Stomach smooth muscle (tissue), 2 donors: ENCODE results near the gene AGAP1.

Source experiments
- H3K27ac ChIP-seq: one replicate; pipeline ENCODE4 v1.7.0; 2013; ENCODE audit warnings: mild to moderate bottlenecking, low read length, inconsistent platforms
- H3K27me3 ChIP-seq, 2 donors: one replicate each; pipeline ENCODE4 v1.7.0; 2013; ENCODE audit warnings: low read length in 2 of 2; ENCODE audit not compliant: insufficient read depth in 2 of 2, control insufficient read depth in 1 of 2
- H3K36me3 ChIP-seq, 2 donors: one replicate each; pipeline ENCODE4 v1.7.0; 2013; ENCODE audit warnings: low read length in 2 of 2; ENCODE audit not compliant: control insufficient read depth in 2 of 2, insufficient read depth in 2 of 2
- H3K4me1 ChIP-seq: one replicate; pipeline ENCODE4 v1.7.0; 2013; ENCODE audit warnings: low read length; ENCODE audit not compliant: control insufficient read depth, insufficient read depth
- H3K4me3 ChIP-seq, 2 donors: one replicate each; pipeline ENCODE4 v1.7.0; 2013; ENCODE audit warnings: low read length in 2 of 2
- H3K9ac ChIP-seq, 2 donors: one replicate each; pipeline ENCODE4 v1.7.0; 2013; ENCODE audit warnings: low read length in 2 of 2, mild to moderate bottlenecking in 1 of 2
- H3K9me3 ChIP-seq, 2 donors: one replicate each; pipeline ENCODE4 v1.7.0; 2013; ENCODE audit warnings: low read length in 2 of 2; ENCODE audit not compliant: control insufficient read depth in 2 of 2
- donor health status: healthy.
- donor health status: Pancreatic carcinoma.

AGAP1 gene

GRCh38 chr2:235812185-235812665 is 318.4 kb downstream of the AGAP1 start:
- Histone ChIP-seq H3K27me3 (no peaks in the 10 kb centered on the region), H3K9me3 (no peaks in the 10 kb centered on the region), H3K36me3 (peaks cover 46 to 53% of the 10 kb centered on the region in 2 donors), H3K4me3 (no peak overlapping the region), H3K27ac (no peak overlapping the region), H3K4me1 (peaks cover 7% of the 10 kb centered on the region), H3K9ac (no peak overlapping the region)

GRCh38 chr2:235813398-235813797 is 319.6 kb downstream of the AGAP1 start:
- H3K4me3 ChIP-seq = no peak overlapping the region
- H3K9me3 ChIP-seq = no peaks in the 10 kb centered on the region
- H3K27me3 ChIP-seq = no peaks in the 10 kb centered on the region
- no peak overlapping the region for H3K9ac ChIP-seq
- H3K27ac ChIP-seq = no peak overlapping the region
- H3K36me3 ChIP-seq = peaks cover 35 to 44% of the 10 kb centered on the region in 2 donors
- H3K4me1 ChIP-seq = peaks cover 9% of the 10 kb centered on the region

GRCh38 chr2:235820571-235820970 is 326.7 kb downstream of the AGAP1 start:
- H3K4me3 ChIP-seq = no peak overlapping the region
- H3K9me3 ChIP-seq = no peaks in the 10 kb centered on the region
- H3K36me3 ChIP-seq = peaks cover 8 to 13% of the 10 kb centered on the region in 2 donors
- no peak overlapping the region for H3K9ac ChIP-seq
- H3K4me1 ChIP-seq = peaks cover 9% of the 10 kb centered on the region
- no peaks in the 10 kb centered on the region for H3K27me3 ChIP-seq
- no peak overlapping the region for H3K27ac ChIP-seq

- no peaks in the 10 kb centered on the region for H3K4me1 ChIP-seq
- H3K27ac ChIP-seq = no peak overlapping the region
- H3K36me3 ChIP-seq = peaks cover 12 to 21% of the 10 kb centered on the region in 2 donors
- H3K9me3 ChIP-seq = no peaks in the 10 kb centered on the region
- H3K4me3 ChIP-seq = no peak overlapping the region
- no peak overlapping the region for H3K9ac ChIP-seq
- no peaks in the 10 kb centered on the region for H3K27me3 ChIP-seq
Observed at GRCh38 chr2:235824331-235824730, 330.5 kb downstream of the AGAP1 start.

- H3K9me3 ChIP-seq = no peaks in the 10 kb centered on the region
Observed at GRCh38 chr2:235825946-235826345, 332.1 kb downstream of the AGAP1 start.

GRCh38 chr2:235826826-235827225 is 333.0 kb downstream of the AGAP1 start:
- Histone ChIP-seq H3K9ac (no peak overlapping the region), H3K4me1 (no peaks in the 10 kb centered on the region), H3K27ac (no peak overlapping the region), H3K36me3 (peaks cover 12 to 21% of the 10 kb centered on the region in 2 donors), H3K9me3 (no peaks in the 10 kb centered on the region), H3K4me3 (no peak overlapping the region), H3K27me3 (no peaks in the 10 kb centered on the region)

More at GRCh38 chr2:235825946-235826345, 332.1 kb downstream of the AGAP1 start:
- no peaks in the 10 kb centered on the region for H3K27me3 ChIP-seq
- H3K4me3 ChIP-seq = no peak overlapping the region
- H3K27ac ChIP-seq = no peak overlapping the region
- no peaks in the 10 kb centered on the region for H3K4me1 ChIP-seq
- H3K9ac ChIP-seq = no peak overlapping the region
- peaks cover 12 to 21% of the 10 kb centered on the region in 2 donors for H3K36me3 ChIP-seq

- Histone ChIP-seq H3K4me3 (no peak overlapping the region), H3K4me1 (no peaks in the 10 kb centered on the region), H3K27ac (no peak overlapping the region), H3K9me3 (no peaks in the 10 kb centered on the region), H3K9ac (no peak overlapping the region), H3K36me3 (peaks cover 10 to 18% of the 10 kb centered on the region in 2 donors), H3K27me3 (no peaks in the 10 kb centered on the region)
Observed at GRCh38 chr2:235827585-235827992, 333.7 kb downstream of the AGAP1 start.

GRCh38 chr2:235829726-235830125 is 335.9 kb downstream of the AGAP1 start:
- Histone ChIP-seq H3K9ac (no peak overlapping the region), H3K27me3 (no peaks in the 10 kb centered on the region), H3K36me3 (peaks cover 4 to 16% of the 10 kb centered on the region in 2 donors), H3K9me3 (no peaks in the 10 kb centered on the region), H3K27ac (no peak overlapping the region), H3K4me3 (no peak overlapping the region), H3K4me1 (no peaks in the 10 kb centered on the region)

GRCh38 chr2:235831755-235832154 is 337.9 kb downstream of the AGAP1 start:
- Histone ChIP-seq H3K36me3 (peaks cover 4 to 12% of the 10 kb centered on the region in 2 donors), H3K27me3 (no peaks in the 10 kb centered on the region), H3K9me3 (no peaks in the 10 kb centered on the region), H3K27ac (no peak overlapping the region), H3K4me1 (no peaks in the 10 kb centered on the region), H3K4me3 (no peak overlapping the region), H3K9ac (no peak overlapping the region)

GRCh38 chr2:235832941-235833340 is 339.1 kb downstream of the AGAP1 start:
- H3K4me3 ChIP-seq = no peak overlapping the region
- H3K4me1 ChIP-seq = no peaks in the 10 kb centered on the region
- no peak overlapping the region for H3K9ac ChIP-seq
- H3K27ac ChIP-seq = no peak overlapping the region
- H3K27me3 ChIP-seq = no peaks in the 10 kb centered on the region
- H3K9me3 ChIP-seq = no peaks in the 10 kb centered on the region
- H3K36me3 ChIP-seq = peaks cover 0 to 9% of the 10 kb centered on the region in 2 donors

GRCh38 chr2:235833971-235834620 is 340.3 kb downstream of the AGAP1 start:
- no peak overlapping the region for H3K27ac ChIP-seq
- H3K4me1 ChIP-seq = no peaks in the 10 kb centered on the region
- no peaks in the 10 kb centered on the region for H3K9me3 ChIP-seq
- H3K27me3 ChIP-seq = no peaks in the 10 kb centered on the region
- H3K36me3 ChIP-seq = peaks cover 0 to 3% of the 10 kb centered on the region in 2 donors
- no peak overlapping the region for H3K9ac ChIP-seq
- H3K4me3 ChIP-seq = no peak overlapping the region
